Measurements from ENCODE around the gene RSPH6A.

RSPH6A gene

GRCh38 chr19:45824531-45825262, 9.6 kb upstream of the RSPH6A start:
- no peaks in the 10 kb centered on the region for H3K27me3 ChIP-seq (ENCODE audit: low read depth, low read length)
- no peak overlapping the region for H3K4me3 ChIP-seq (ENCODE audit: low read depth in 1 of 2, low read length in 2 of 2)
- peaks cover 0 to 5% of the 10 kb centered on the region in 2 donors for H3K4me1 ChIP-seq (ENCODE audit: control insufficient read depth in 1 of 2, insufficient read depth in 2 of 2, low read length in 2 of 2)
- no peaks in the 10 kb centered on the region for H3K9me3 ChIP-seq (ENCODE audit: control insufficient read depth in 1 of 2, low read length in 2 of 2)
- H3K36me3 ChIP-seq (ENCODE audit: control insufficient read depth in 1 of 2, insufficient read depth in 2 of 2, low read length in 2 of 2) = peaks cover 66 to 94% of the 10 kb centered on the region in 2 donors
- no peak overlapping the region for H3K27ac ChIP-seq (ENCODE audit: low read length)

GRCh38 chr19:45824041-45824471, 8.9 kb upstream of the RSPH6A start:
- H3K4me3 ChIP-seq (ENCODE audit: low read depth in 1 of 2, low read length in 2 of 2) = no peak overlapping the region
- H3K36me3 ChIP-seq (ENCODE audit: control insufficient read depth in 1 of 2, insufficient read depth in 2 of 2, low read length in 2 of 2) = peaks cover 61 to 94% of the 10 kb centered on the region in 2 donors
- H3K4me1 ChIP-seq (ENCODE audit: control insufficient read depth in 1 of 2, insufficient read depth in 2 of 2, low read length in 2 of 2) = peaks cover 0 to 5% of the 10 kb centered on the region in 2 donors
- no peaks in the 10 kb centered on the region for H3K27me3 ChIP-seq (ENCODE audit: low read depth, low read length)
- H3K9me3 ChIP-seq (ENCODE audit: control insufficient read depth in 1 of 2, low read length in 2 of 2) = no peaks in the 10 kb centered on the region
- H3K27ac ChIP-seq (ENCODE audit: low read length) = no peak overlapping the region

- Histone ChIP-seq H3K9me3 (ENCODE audit: control insufficient read depth in 1 of 2, low read length in 2 of 2) (no peaks in the 10 kb centered on the region), H3K27ac (ENCODE audit: low read length) (no peak overlapping the region), H3K27me3 (ENCODE audit: low read depth, low read length) (no peaks in the 10 kb centered on the region), H3K4me1 (ENCODE audit: control insufficient read depth in 1 of 2, insufficient read depth in 2 of 2, low read length in 2 of 2) (peaks cover 0 to 5% of the 10 kb centered on the region in 2 donors), H3K4me3 (ENCODE audit: low read depth in 1 of 2, low read length in 2 of 2) (no peak overlapping the region), H3K36me3 (ENCODE audit: control insufficient read depth in 1 of 2, insufficient read depth in 2 of 2, low read length in 2 of 2) (peaks cover 52 to 87% of the 10 kb centered on the region in 2 donors)
These were observed 8.1 kb upstream of the RSPH6A start for GRCh38 chr19:45823182-45823581.

- Histone ChIP-seq H3K4me3 (ENCODE audit: low read depth in 1 of 2, low read length in 2 of 2) (no peak overlapping the region), H3K9me3 (ENCODE audit: control insufficient read depth in 1 of 2, low read length in 2 of 2) (no peaks in the 10 kb centered on the region), H3K36me3 (ENCODE audit: control insufficient read depth in 1 of 2, insufficient read depth in 2 of 2, low read length in 2 of 2) (peaks cover 48 to 82% of the 10 kb centered on the region in 2 donors), H3K4me1 (ENCODE audit: control insufficient read depth in 1 of 2, insufficient read depth in 2 of 2, low read length in 2 of 2) (peaks cover 0 to 5% of the 10 kb centered on the region in 2 donors), H3K27me3 (ENCODE audit: low read depth, low read length) (no peaks in the 10 kb centered on the region), H3K27ac (ENCODE audit: low read length) (no peak overlapping the region)
These were observed 7.6 kb upstream of the RSPH6A start for GRCh38 chr19:45822716-45823115.

- H3K9me3 ChIP-seq (ENCODE audit: control insufficient read depth in 1 of 2, low read length in 2 of 2) = no peaks in the 10 kb centered on the region
- H3K4me3 ChIP-seq (ENCODE audit: low read depth in 1 of 2, low read length in 2 of 2) = no peak overlapping the region
- no peak overlapping the region for H3K27ac ChIP-seq (ENCODE audit: low read length)
- peaks cover 0 to 9% of the 10 kb centered on the region in 2 donors for H3K4me1 ChIP-seq (ENCODE audit: control insufficient read depth in 1 of 2, insufficient read depth in 2 of 2, low read length in 2 of 2)
- H3K36me3 ChIP-seq (ENCODE audit: control insufficient read depth in 1 of 2, insufficient read depth in 2 of 2, low read length in 2 of 2) = peaks cover 39 to 71% of the 10 kb centered on the region in 2 donors
- no peaks in the 10 kb centered on the region for H3K27me3 ChIP-seq (ENCODE audit: low read depth, low read length)
These were observed 6.5 kb upstream of the RSPH6A start for GRCh38 chr19:45821570-45821969.

GRCh38 chr19:45821103-45821521, 6.0 kb upstream of the RSPH6A start:
- no peaks in the 10 kb centered on the region for H3K9me3 ChIP-seq (ENCODE audit: control insufficient read depth in 1 of 2, low read length in 2 of 2)
- no peaks in the 10 kb centered on the region for H3K27me3 ChIP-seq (ENCODE audit: low read depth, low read length)
- peaks cover 35 to 67% of the 10 kb centered on the region in 2 donors for H3K36me3 ChIP-seq (ENCODE audit: control insufficient read depth in 1 of 2, insufficient read depth in 2 of 2, low read length in 2 of 2)
- no peak overlapping the region for H3K27ac ChIP-seq (ENCODE audit: low read length)
- no peak overlapping the region for H3K4me3 ChIP-seq (ENCODE audit: low read depth in 1 of 2, low read length in 2 of 2)
- peaks cover 0 to 11% of the 10 kb centered on the region in 2 donors for H3K4me1 ChIP-seq (ENCODE audit: control insufficient read depth in 1 of 2, insufficient read depth in 2 of 2, low read length in 2 of 2)

- H3K4me3 ChIP-seq (ENCODE audit: low read depth in 1 of 2, low read length in 2 of 2) = no peak overlapping the region
- H3K4me1 ChIP-seq (ENCODE audit: control insufficient read depth in 1 of 2, insufficient read depth in 2 of 2, low read length in 2 of 2) = peaks cover 0 to 15% of the 10 kb centered on the region in 2 donors
- H3K9me3 ChIP-seq (ENCODE audit: control insufficient read depth in 1 of 2, low read length in 2 of 2) = no peaks in the 10 kb centered on the region
- no peaks in the 10 kb centered on the region for H3K27me3 ChIP-seq (ENCODE audit: low read depth, low read length)
- no peak overlapping the region for H3K27ac ChIP-seq (ENCODE audit: low read length)
- peaks cover 30 to 61% of the 10 kb centered on the region in 2 donors for H3K36me3 ChIP-seq (ENCODE audit: control insufficient read depth in 1 of 2, insufficient read depth in 2 of 2, low read length in 2 of 2)
These were observed 5.5 kb upstream of the RSPH6A start for GRCh38 chr19:45820413-45821102.

GRCh38 chr19:45819769-45820168, 4.7 kb upstream of the RSPH6A start:
- Histone ChIP-seq H3K27me3 (ENCODE audit: low read depth, low read length) (no peaks in the 10 kb centered on the region), H3K36me3 (ENCODE audit: control insufficient read depth in 1 of 2, insufficient read depth in 2 of 2, low read length in 2 of 2) (peaks cover 24 to 53% of the 10 kb centered on the region in 2 donors), H3K27ac (ENCODE audit: low read length) (no peak overlapping the region), H3K4me1 (ENCODE audit: control insufficient read depth in 1 of 2, insufficient read depth in 2 of 2, low read length in 2 of 2) (peaks cover 0 to 22% of the 10 kb centered on the region in 2 donors), H3K4me3 (ENCODE audit: low read depth in 1 of 2, low read length in 2 of 2) (no peak overlapping the region), H3K9me3 (ENCODE audit: control insufficient read depth in 1 of 2, low read length in 2 of 2) (no peaks in the 10 kb centered on the region)

- Histone ChIP-seq H3K4me3 (ENCODE audit: low read depth in 1 of 2, low read length in 2 of 2) (no peak overlapping the region), H3K9me3 (ENCODE audit: control insufficient read depth in 1 of 2, low read length in 2 of 2) (no peaks in the 10 kb centered on the region), H3K27me3 (ENCODE audit: low read depth, low read length) (no peaks in the 10 kb centered on the region), H3K27ac (ENCODE audit: low read length) (no peak overlapping the region), H3K36me3 (ENCODE audit: control insufficient read depth in 1 of 2, insufficient read depth in 2 of 2, low read length in 2 of 2) (peaks cover 8 to 35% of the 10 kb centered on the region in 2 donors), H3K4me1 (ENCODE audit: control insufficient read depth in 1 of 2, insufficient read depth in 2 of 2, low read length in 2 of 2) (peaks cover 0 to 20% of the 10 kb centered on the region in 2 donors)
These were observed 2.7 kb upstream of the RSPH6A start for GRCh38 chr19:45817725-45818301.

- Histone ChIP-seq H3K9me3 (ENCODE audit: control insufficient read depth in 1 of 2, low read length in 2 of 2) (no peaks in the 10 kb centered on the region), H3K27me3 (ENCODE audit: low read depth, low read length) (no peaks in the 10 kb centered on the region), H3K4me3 (ENCODE audit: low read depth in 1 of 2, low read length in 2 of 2) (no peak overlapping the region), H3K27ac (ENCODE audit: low read length) (no peak overlapping the region), H3K4me1 (ENCODE audit: control insufficient read depth in 1 of 2, insufficient read depth in 2 of 2, low read length in 2 of 2) (peaks cover 0 to 20% of the 10 kb centered on the region in 2 donors), H3K36me3 (ENCODE audit: control insufficient read depth in 1 of 2, insufficient read depth in 2 of 2, low read length in 2 of 2) (peaks cover 7 to 28% of the 10 kb centered on the region in 2 donors)
These were observed 2.1 kb upstream of the RSPH6A start for GRCh38 chr19:45817010-45817724.

Data from muscle layer of duodenum (tissue), 2 donors.